K562 (cell line): ENCODE data around the gene FGF2. TPM values are rescaled to one million over a fixed set of nuclear protein-coding genes. Genes with fewer than 3 reads are reported as not detected.

Experiments used
- ATF1 ChIP-seq, 2 experiments: fragments of 450-650 bp in 1 of 2; IDR thresholded peaks; 2 replicates each; pipeline ENCODE4 v1.6.1; 2016; ENCODE audit warnings: missing compliant biosample characterization in 1 of 2, missing genetic modification characterization in 1 of 2
- CTCF ChIP-seq, 3 experiments: IDR thresholded peaks in 2 of 3; conservative IDR thresholded peaks in 1 of 3; 2 replicates each; pipeline ENCODE4 v1.5.1; 2011 to 2012; ENCODE audit warnings: low read length in 3 of 3, mild to moderate bottlenecking in 3 of 3, control low read depth in 2 of 3, improper control_type of control experiment in 1 of 3, inconsistent platforms in 1 of 3, low read depth in 1 of 3, mixed read lengths in 1 of 3, moderate library complexity in 1 of 3; ENCODE audit not compliant: insufficient read depth in 2 of 3
- CTCFL ChIP-seq: IDR thresholded peaks from 2 replicates; pipeline ENCODE4 v1.6.1; 2011; ENCODE audit warnings: borderline replicate concordance, low read depth, mild to moderate bottlenecking, moderate library complexity, low read length; ENCODE audit not compliant: insufficient read depth, poor library complexity, severe bottlenecking
- DIDO1 ChIP-seq: fragments of 450-650 bp; IDR thresholded peaks from 2 replicates; pipeline ENCODE4 v1.6.1; 2016; ENCODE audit warnings: low read depth, missing biosample characterization, missing genetic modification characterization
- ETS2 ChIP-seq: IDR thresholded peaks from 2 replicates; pipeline ENCODE4 v1.6.1; 2016; ENCODE audit warnings: borderline replicate concordance, missing genetic modification characterization, mild to moderate bottlenecking, moderate library complexity, missing compliant biosample characterization; ENCODE audit not compliant: poor library complexity, severe bottlenecking
- FOXK1 ChIP-seq: sonication (generic); formaldehyde crosslinking; IDR thresholded peaks from 2 replicates; pipeline ENCODE4 v1.8.0; 2022; ENCODE audit warnings: missing genetic modification reagents, mild to moderate bottlenecking, borderline replicate concordance
- ILK ChIP-seq: fragments of 450-650 bp; IDR thresholded peaks from 2 replicates; pipeline ENCODE4 v1.6.1; 2016; ENCODE audit warnings: missing genetic modification characterization, low read depth, mild to moderate bottlenecking, missing compliant biosample characterization, moderate library complexity, borderline replicate concordance
- LARP7 ChIP-seq: fragments of 450-650 bp; IDR thresholded peaks from 2 replicates; pipeline ENCODE4 v1.6.1; 2016
- PHF20 ChIP-seq: fragments of 450-650 bp; IDR thresholded peaks from 2 replicates; pipeline ENCODE4 v1.6.1; 2018; ENCODE audit not compliant: partially characterized antibody
- RBM14 ChIP-seq: fragments of 200-400 bp; formaldehyde crosslinking; IDR thresholded peaks from 2 replicates; pipeline ENCODE4 v1.6.1; 2018; ENCODE audit warnings: low read depth, mild to moderate bottlenecking, low read length, moderate library complexity, borderline replicate concordance; ENCODE audit not compliant: insufficient read depth
- TBP ChIP-seq: optimal IDR thresholded peaks from 2 replicates; pipeline ENCODE3; 2011; ENCODE audit warnings: low read depth, low read length, improper control_type of control experiment
- ZBTB11 ChIP-seq, 3 experiments: fragments of 200-800 bp in 1 of 3; fragments of 250-450 bp in 1 of 3; fragments of 450-650 bp in 1 of 3; sonication (Bioruptor Pico) in 1 of 3; sonication (Bioruptor generic) in 1 of 3; formaldehyde crosslinking in 1 of 3; IDR thresholded peaks; 2 replicates each; pipeline versions ENCODE4 v1.6.1 to v1.8.0; 2016 to 2022; ENCODE audit warnings: mild to moderate bottlenecking in 2 of 3, missing genetic modification characterization in 2 of 3, missing compliant biosample characterization in 1 of 3, moderate library complexity in 1 of 3
- ZNF197 ChIP-seq: fragments of 200-800 bp; sonication (Bioruptor generic); IDR thresholded peaks from 2 replicates; pipeline ENCODE4 v1.6.1; 2016; ENCODE audit warnings: low read depth, missing genetic modification characterization, missing compliant biosample characterization
- ZNF780A ChIP-seq: fragments of 250-450 bp; sonication (Bioruptor Pico); IDR thresholded peaks from 2 replicates; pipeline ENCODE4 v1.5.0; 2021; ENCODE audit warnings: mild to moderate bottlenecking
- polyA plus RNA-seq, 8 experiments: library from polyadenylated mRNA; depleted of rRNA in 4 of 8; stranded (reverse) in 5 of 8; unstranded in 3 of 8; fragments of >200 nt; fragmentation: Nextera tagmentation in 2 of 8; fragmentation: Illumina TruSeq in 1 of 8; extraction: Ambion mirVana in 2 of 8; extraction: Trizol in 1 of 8; gene quantifications; 2 replicates each; pipeline versions ENCODE4 v1.2.1 to v1.2.3, GENCODE V29; 2011 to 2014; ENCODE audit warnings: inconsistent platforms in 1 of 8, missing spikeins in 1 of 8
- total RNA-seq, 7 experiments: library from RNA; depleted of rRNA in 6 of 7; stranded (reverse); fragments of >200 nt in 6 of 7; fragmentation: Illumina TruSeq in 2 of 7; extraction: Trizol in 2 of 7; gene quantifications; 2 replicates each; pipeline versions ENCODE4 v1.2.1 to v1.2.3, GENCODE V29; 2011 to 2021; ENCODE audit warnings: low replicate concordance in 1 of 7
- TF ChIP-seq, protein P1 (sequence below): fragments of 450-650 bp; IDR thresholded peaks from 2 replicates; pipeline ENCODE4 v1.6.1; 2017; ENCODE audit warnings: antibody characterized with exemption, mild to moderate bottlenecking

FGF2 gene
- total and polyA plus RNA-seq, 9 of the 15 experiments (the other 6 are each of a cell fraction or from before 2014, with no cell fraction given), result 2.5 to 19.4 (median 9.2) TPM

- TF ChIP-seq ZBTB11 (CRISPR knock-in tag; IDR thresholded peaks at IDR 0.05) (no peak), PHF20 (no peak), ZNF780A (CRISPR knock-in tag) (no peak), ETS2 (tag) (no peak), FOXK1 (CRISPR knock-in tag) (no peak), RBM14 (no peak), ZNF197 (CRISPR knock-in tag) (no peak), TBP (no peak), DIDO1 (tag) (no peak), ILK (tag) (no peak), CTCFL (no peak), CTCF (IDR thresholded peaks at IDR 0.05 in 2 of 3, conservative IDR thresholded peaks at IDR 0.05 in 1 of 3; ENCODE audit: insufficient read depth in 2 of 3, low read depth in 1 of 3, low read length in 3 of 3) (no peak), ATF1 (CRISPR knock-in tag; IDR thresholded peaks at IDR 0.05) (peak; percentile 47), ATF1 (tag; IDR thresholded peaks at IDR 0.05) (peak; percentile 89), LARP7 (no peak)
- TF ChIP-seq, protein P1, sequence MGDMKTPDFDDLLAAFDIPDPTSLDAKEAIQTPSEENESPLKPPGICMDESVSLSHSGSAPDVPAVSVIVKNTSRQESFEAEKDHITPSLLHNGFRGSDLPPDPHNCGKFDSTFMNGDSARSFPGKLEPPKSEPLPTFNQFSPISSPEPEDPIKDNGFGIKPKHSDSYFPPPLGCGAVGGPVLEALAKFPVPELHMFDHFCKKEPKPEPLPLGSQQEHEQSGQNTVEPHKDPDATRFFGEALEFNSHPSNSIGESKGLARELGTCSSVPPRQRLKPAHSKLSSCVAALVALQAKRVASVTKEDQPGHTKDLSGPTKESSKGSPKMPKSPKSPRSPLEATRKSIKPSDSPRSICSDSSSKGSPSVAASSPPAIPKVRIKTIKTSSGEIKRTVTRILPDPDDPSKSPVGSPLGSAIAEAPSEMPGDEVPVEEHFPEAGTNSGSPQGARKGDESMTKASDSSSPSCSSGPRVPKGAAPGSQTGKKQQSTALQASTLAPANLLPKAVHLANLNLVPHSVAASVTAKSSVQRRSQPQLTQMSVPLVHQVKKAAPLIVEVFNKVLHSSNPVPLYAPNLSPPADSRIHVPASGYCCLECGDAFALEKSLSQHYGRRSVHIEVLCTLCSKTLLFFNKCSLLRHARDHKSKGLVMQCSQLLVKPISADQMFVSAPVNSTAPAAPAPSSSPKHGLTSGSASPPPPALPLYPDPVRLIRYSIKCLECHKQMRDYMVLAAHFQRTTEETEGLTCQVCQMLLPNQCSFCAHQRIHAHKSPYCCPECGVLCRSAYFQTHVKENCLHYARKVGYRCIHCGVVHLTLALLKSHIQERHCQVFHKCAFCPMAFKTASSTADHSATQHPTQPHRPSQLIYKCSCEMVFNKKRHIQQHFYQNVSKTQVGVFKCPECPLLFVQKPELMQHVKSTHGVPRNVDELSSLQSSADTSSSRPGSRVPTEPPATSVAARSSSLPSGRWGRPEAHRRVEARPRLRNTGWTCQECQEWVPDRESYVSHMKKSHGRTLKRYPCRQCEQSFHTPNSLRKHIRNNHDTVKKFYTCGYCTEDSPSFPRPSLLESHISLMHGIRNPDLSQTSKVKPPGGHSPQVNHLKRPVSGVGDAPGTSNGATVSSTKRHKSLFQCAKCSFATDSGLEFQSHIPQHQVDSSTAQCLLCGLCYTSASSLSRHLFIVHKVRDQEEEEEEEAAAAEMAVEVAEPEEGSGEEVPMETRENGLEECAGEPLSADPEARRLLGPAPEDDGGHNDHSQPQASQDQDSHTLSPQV, result peak; percentile 41; the same call in 1 of the 2 replicates
These were observed 22.8 kb upstream of the FGF2 start (continued) for GRCh38 chr4:122803788-122804208.
